Measurements from ENCODE around the gene PEX5.

GRCh38 chr12:7176595-7176994 lies 12.9 kb upstream of the PEX5 start:
- TF ChIP-seq CTCF (optimal IDR thresholded peaks at IDR 0.05 in 1 of 3, IDR thresholded peaks at IDR 0.05 in 1 of 3, conservative IDR thresholded peaks at IDR 0.05 in 1 of 3; ENCODE audit: extremely low read depth in 1 of 3, insufficient read depth in 2 of 3, low read length in 3 of 3) (no peak), EZH2 (IDR thresholded peaks at IDR 0.05; ENCODE audit: low read length) (no peak)

Measured in keratinocyte (primary cell).